ENCODE measurements around the gene SIDT2.

Gene SIDT2

DNA sequence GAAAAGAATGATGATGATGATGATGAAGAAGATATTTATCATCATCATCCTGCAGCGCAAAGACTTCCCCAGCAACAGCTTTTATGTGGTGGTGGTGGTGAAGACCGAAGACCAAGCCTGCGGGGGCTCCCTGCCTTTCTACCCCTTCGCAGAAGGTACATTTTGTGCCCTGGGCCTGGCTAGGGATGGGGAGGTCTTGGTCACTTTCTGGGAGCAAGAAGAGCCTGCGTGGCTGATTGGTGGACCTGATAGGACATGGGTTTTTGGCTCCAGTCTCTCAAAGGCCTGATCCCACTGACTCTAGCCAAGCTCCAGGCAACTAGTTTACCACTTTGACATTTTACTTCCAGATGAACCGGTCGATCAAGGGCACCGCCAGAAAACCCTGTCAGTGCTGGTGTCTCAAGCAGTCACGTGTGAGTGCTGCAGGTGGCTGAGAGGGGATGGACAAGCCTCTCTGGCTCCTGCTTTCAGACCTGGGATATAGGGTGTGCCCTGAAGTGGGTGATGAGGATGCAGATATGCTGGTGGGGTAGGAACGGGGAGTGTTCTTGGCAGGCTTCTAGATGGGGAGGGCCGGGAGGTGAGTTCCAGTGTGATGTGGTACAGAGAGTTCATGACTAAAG lies 5.3 kb downstream of the SIDT2 start:
- H3K4me1 ChIP-seq (ENCODE audit: insufficient read depth, low read length), result peaks cover 23% of the 10 kb centered on the region
- no peak overlapping the region for H3K27ac ChIP-seq (ENCODE audit: low read depth, low read length)
- H3K4me3 ChIP-seq (ENCODE audit: low read depth in 1 of 2, low read length in 2 of 2), result no peak overlapping the region
- no peaks in the 10 kb centered on the region for H3K27me3 ChIP-seq (ENCODE audit: control insufficient read depth in 1 of 2, insufficient read depth in 2 of 2, low read length in 2 of 2)
- no peak overlapping the region for H3K9ac ChIP-seq (ENCODE audit: low read length)
- peaks cover 51% of the 10 kb centered on the region for H3K36me3 ChIP-seq (ENCODE audit: insufficient read depth, low read length)
- no peaks in the 10 kb centered on the region for H3K9me3 ChIP-seq (ENCODE audit: low read length)

DNA sequence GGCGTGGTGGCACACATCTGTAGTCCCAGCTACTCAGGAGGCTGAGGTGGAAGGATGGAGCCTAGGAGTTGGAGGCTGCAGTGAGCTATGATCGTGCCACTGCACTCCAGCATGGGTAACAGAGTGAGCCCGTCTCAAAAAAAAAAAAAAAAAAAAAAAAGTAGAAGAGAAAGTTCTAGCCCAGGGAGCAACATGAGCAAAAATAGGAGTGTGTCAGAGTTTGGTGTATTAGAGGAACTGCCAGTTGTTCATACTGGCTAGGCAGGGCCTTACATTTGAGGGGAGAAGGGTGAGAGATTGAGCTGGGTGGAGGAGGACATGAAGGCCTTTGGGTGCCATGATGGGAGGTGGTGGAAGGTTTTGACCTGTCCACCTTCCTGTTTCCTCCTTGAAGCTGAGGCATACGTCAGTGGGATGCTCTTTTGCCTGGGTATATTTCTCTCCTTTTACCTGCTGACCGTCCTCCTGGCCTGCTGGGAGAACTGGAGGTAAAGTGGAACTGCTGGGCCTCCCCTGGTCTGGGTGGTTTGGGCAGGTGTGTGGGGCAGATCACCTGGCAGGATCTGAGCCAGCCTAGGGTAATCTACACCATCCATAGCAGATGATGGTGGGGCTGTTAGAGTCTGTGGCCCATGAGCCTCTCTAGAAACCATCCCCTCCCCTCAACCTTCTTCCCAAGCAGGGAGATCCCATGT lies 7.3 kb downstream of the SIDT2 start:
- Histone ChIP-seq H3K27me3 (ENCODE audit: control insufficient read depth in 1 of 2, insufficient read depth in 2 of 2, low read length in 2 of 2) (no peaks in the 10 kb centered on the region), H3K27ac (ENCODE audit: low read depth, low read length) (no peak overlapping the region), H3K4me1 (ENCODE audit: insufficient read depth, low read length) (peaks cover 9% of the 10 kb centered on the region), H3K9me3 (ENCODE audit: low read length) (no peaks in the 10 kb centered on the region), H3K36me3 (ENCODE audit: insufficient read depth, low read length) (peaks cover 71% of the 10 kb centered on the region), H3K9ac (ENCODE audit: low read length) (no peak overlapping the region), H3K4me3 (ENCODE audit: low read depth in 1 of 2, low read length in 2 of 2) (no peak overlapping the region)

DNA sequence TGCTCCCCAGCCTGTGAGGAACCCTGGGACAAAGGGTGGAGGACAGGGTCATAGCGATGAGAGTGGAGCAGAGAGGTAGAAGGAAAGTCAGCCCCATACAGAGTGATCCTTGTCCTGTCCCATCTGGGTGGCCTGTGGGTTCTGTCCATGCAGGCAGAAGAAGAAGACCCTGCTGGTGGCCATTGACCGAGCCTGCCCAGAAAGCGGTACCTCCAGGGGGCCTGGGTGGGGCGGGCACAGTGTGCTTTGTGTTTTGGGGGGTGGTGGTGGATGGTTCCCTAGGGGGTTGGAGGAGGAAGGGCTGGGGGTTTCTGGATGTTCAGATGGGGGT lies 7.9 kb downstream of the SIDT2 start:
- peaks cover 72% of the 10 kb centered on the region for H3K36me3 ChIP-seq (ENCODE audit: insufficient read depth, low read length)

DNA sequence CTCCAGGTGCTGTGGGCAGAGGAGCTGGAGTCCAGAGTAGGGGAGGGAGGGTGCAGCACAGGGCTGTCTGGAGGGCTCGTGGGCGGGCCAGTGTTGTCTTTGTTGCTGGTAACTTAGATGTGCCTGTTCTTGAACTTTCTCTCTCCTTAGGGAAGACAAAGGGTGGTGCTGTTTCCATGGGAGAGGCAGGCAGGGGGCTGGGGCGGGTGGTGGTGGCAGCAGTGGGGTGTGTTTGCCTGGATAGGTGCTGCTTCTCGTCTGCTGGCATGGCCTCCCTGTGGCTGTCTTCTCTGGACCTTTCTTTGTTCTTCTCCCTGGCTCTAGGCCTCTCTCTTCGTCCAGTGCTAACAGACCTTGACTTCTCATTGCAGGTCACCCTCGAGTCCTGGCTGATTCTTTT lies 8.5 kb downstream of the SIDT2 start:
- H3K9ac ChIP-seq (ENCODE audit: low read length), result no peak overlapping the region
- H3K27me3 ChIP-seq (ENCODE audit: control insufficient read depth in 1 of 2, insufficient read depth in 2 of 2, low read length in 2 of 2), result no peaks in the 10 kb centered on the region
- H3K27ac ChIP-seq (ENCODE audit: low read depth, low read length), result no peak overlapping the region
- peaks cover 73% of the 10 kb centered on the region for H3K36me3 ChIP-seq (ENCODE audit: insufficient read depth, low read length)
- no peak overlapping the region for H3K4me3 ChIP-seq (ENCODE audit: low read depth in 1 of 2, low read length in 2 of 2)
- H3K4me1 ChIP-seq (ENCODE audit: insufficient read depth, low read length), result no peaks in the 10 kb centered on the region
- no peaks in the 10 kb centered on the region for H3K9me3 ChIP-seq (ENCODE audit: low read length)

More for the DNA sequence above, 7.9 kb downstream of the SIDT2 start:
- Histone ChIP-seq H3K4me1 (ENCODE audit: insufficient read depth, low read length) (peaks cover 5% of the 10 kb centered on the region), H3K27me3 (ENCODE audit: control insufficient read depth in 1 of 2, insufficient read depth in 2 of 2, low read length in 2 of 2) (no peaks in the 10 kb centered on the region), H3K27ac (ENCODE audit: low read depth, low read length) (no peak overlapping the region), H3K9ac (ENCODE audit: low read length) (no peak overlapping the region), H3K4me3 (ENCODE audit: low read depth in 1 of 2, low read length in 2 of 2) (no peak overlapping the region), H3K9me3 (ENCODE audit: low read length) (no peaks in the 10 kb centered on the region)

DNA sequence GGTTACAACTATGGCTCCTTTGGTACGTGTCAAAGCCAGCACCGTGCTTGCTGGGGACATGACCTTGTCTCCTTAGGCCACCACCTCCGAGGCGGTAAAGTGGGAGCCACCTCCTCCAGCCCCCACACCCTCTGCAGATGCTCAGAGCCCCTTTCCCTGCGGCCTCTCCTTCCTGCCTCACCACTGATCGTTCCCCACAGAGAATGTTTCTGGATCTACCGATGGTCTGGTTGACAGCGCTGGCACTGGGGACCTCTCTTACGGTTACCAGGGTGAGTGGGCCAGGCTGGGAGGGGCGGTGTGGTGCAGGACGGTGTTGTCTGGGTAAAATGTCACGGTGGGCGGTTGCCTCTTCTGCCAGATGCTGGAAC lies 8.9 kb downstream of the SIDT2 start:
- no peaks in the 10 kb centered on the region for H3K27me3 ChIP-seq (ENCODE audit: control insufficient read depth in 1 of 2, insufficient read depth in 2 of 2, low read length in 2 of 2)
- H3K4me1 ChIP-seq (ENCODE audit: insufficient read depth, low read length), result no peaks in the 10 kb centered on the region
- H3K4me3 ChIP-seq (ENCODE audit: low read depth in 1 of 2, low read length in 2 of 2), result no peak overlapping the region
- no peaks in the 10 kb centered on the region for H3K9me3 ChIP-seq (ENCODE audit: low read length)
- no peak overlapping the region for H3K9ac ChIP-seq (ENCODE audit: low read length)
- H3K36me3 ChIP-seq (ENCODE audit: insufficient read depth, low read length), result peaks cover 73% of the 10 kb centered on the region
- H3K27ac ChIP-seq (ENCODE audit: low read depth, low read length), result no peak overlapping the region

DNA sequence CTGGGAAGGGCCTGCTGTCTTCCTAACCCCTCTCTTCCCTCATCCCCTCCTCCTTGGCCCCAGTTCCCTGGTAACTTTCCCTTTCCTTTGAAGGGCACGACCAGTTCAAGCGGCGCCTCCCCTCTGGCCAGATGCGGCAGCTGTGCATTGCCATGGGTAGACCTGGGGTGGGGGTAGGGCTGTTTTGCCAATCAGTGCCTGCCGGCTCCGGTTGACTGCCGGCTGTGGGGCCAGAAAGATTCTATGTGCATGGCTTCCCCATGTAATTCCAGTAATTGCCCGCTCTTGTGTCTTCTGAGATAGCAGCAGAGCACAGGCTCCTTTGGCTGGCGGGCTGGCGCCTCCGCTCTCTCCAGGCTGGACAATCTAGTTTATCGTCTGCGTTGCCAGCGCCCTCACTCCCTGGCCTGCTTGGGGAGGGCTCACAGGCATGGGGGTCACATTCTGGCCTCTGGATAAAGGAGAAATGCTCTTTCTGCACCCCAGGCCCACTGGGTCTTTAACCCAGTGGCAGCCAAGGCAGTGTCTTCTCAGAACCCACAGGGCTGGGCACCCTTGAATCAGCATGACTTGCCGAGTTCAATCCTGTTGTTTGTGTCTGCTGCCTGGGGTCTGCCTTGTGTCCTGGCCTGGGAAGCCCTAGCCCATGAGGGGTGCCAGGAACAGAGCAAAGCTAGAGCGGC lies 9.4 kb downstream of the SIDT2 start:
- Histone ChIP-seq H3K9me3 (ENCODE audit: low read length) (no peaks in the 10 kb centered on the region), H3K27me3 (ENCODE audit: control insufficient read depth in 1 of 2, insufficient read depth in 2 of 2, low read length in 2 of 2) (no peaks in the 10 kb centered on the region), H3K4me3 (ENCODE audit: low read depth in 1 of 2, low read length in 2 of 2) (no peak overlapping the region), H3K27ac (ENCODE audit: low read depth, low read length) (peak overlapping the region; percentile 63), H3K9ac (ENCODE audit: low read length) (no peak overlapping the region), H3K36me3 (ENCODE audit: insufficient read depth, low read length) (peaks cover 74% of the 10 kb centered on the region), H3K4me1 (ENCODE audit: insufficient read depth, low read length) (no peaks in the 10 kb centered on the region)

DNA sequence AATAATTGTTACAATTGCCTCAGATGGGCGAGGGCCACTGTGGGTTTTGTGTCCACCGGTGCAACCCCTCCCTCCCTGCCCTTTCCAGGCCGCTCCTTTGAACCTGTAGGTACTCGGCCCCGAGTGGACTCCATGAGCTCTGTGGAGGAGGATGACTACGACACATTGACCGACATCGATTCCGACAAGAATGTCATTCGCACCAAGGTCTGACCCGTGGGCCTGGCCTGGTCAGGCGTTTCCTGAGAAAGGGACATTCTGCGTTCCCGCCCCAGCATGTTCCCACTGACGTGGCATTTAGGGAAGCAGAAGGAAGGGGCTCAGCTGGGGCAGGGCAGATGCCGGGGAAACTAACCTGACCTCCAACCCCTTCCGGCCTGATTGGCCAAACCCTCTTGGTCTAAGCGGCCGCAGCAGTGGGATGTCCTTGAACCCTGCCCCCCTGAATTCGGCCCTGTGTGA lies 10.1 kb downstream of the SIDT2 start:
- no peaks in the 10 kb centered on the region for H3K27me3 ChIP-seq (ENCODE audit: control insufficient read depth in 1 of 2, insufficient read depth in 2 of 2, low read length in 2 of 2)
- H3K9ac ChIP-seq (ENCODE audit: low read length), result no peak overlapping the region
- H3K9me3 ChIP-seq (ENCODE audit: low read length), result no peaks in the 10 kb centered on the region
- peaks cover 79% of the 10 kb centered on the region for H3K36me3 ChIP-seq (ENCODE audit: insufficient read depth, low read length)
- no peak overlapping the region for H3K4me3 ChIP-seq (ENCODE audit: low read depth in 1 of 2, low read length in 2 of 2)
- no peak overlapping the region for H3K27ac ChIP-seq (ENCODE audit: low read depth, low read length)
- no peaks in the 10 kb centered on the region for H3K4me1 ChIP-seq (ENCODE audit: insufficient read depth, low read length)

DNA sequence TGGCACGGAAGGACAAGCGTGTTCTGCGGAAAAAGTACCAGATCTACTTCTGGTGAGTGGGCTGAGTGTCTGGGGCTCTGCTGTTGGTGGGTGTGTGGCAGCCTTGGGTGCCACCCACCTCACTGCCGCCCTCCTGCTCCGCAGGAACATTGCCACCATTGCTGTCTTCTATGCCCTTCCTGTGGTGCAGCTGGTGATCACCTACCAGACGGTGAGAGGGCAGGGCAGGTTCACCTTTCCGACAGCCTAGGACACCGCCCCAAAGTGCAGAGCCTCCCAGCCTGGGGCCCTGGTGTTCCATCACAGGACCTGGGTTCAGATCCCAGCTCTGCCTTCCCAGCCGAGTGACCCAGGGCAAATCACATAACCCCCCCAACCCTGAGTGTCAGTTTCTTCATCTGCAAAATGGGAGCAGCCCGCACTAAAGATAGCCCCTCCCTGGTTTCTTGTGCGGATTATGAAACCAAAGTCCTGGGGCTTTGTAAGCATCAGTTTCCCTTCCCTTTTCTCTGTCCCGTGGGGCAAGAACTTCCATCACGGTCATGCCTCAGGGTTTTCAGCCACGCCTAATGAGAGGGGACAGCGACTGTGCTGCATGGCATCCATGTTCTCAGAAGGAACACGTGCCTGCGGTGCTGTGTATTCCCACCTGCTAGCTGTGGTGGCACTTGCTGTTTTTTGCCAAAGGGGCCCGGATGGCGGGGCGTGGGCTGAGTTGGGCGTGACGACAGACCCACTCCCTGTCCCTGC lies 10.8 kb downstream of the SIDT2 start:
- Histone ChIP-seq H3K27ac (ENCODE audit: low read depth, low read length) (peak overlapping the region; percentile 4), H3K36me3 (ENCODE audit: insufficient read depth, low read length) (peaks cover 71% of the 10 kb centered on the region), H3K9me3 (ENCODE audit: low read length) (no peaks in the 10 kb centered on the region), H3K9ac (ENCODE audit: low read length) (no peak overlapping the region), H3K27me3 (ENCODE audit: control insufficient read depth in 1 of 2, insufficient read depth in 2 of 2, low read length in 2 of 2) (no peaks in the 10 kb centered on the region), H3K4me1 (ENCODE audit: insufficient read depth, low read length) (no peaks in the 10 kb centered on the region), H3K4me3 (ENCODE audit: low read depth in 1 of 2, low read length in 2 of 2) (no peak overlapping the region)

DNA sequence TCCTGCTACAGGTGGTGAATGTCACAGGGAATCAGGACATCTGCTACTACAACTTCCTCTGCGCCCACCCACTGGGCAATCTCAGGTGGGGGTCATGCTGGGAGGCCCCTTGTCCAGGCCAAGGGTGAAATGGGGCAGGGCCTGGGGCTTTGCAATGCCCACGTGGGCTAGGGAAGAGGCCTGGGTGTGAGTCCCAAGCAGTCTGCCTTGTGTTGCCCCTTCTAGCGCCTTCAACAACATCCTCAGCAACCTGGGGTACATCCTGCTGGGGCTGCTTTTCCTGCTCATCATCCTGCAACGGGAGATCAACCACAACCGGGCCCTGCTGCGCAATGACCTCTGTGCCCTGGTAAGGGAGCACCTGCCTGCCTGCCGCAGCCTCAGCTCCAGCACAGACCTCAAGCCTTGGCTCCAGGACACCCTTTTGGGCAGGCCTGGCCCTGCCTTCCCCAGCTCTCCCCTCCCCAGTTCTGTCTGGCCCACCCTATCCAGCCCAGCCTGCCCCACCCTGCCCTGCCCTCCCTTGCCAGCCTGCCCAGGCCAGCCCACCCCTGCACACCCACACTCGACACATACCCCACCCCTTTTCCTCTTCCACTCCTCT lies 11.5 kb downstream of the SIDT2 start:
- no peaks in the 10 kb centered on the region for H3K27me3 ChIP-seq (ENCODE audit: control insufficient read depth in 1 of 2, insufficient read depth in 2 of 2, low read length in 2 of 2)
- H3K27ac ChIP-seq (ENCODE audit: low read depth, low read length), result peak overlapping the region; percentile 4
- H3K9me3 ChIP-seq (ENCODE audit: low read length), result no peaks in the 10 kb centered on the region
- H3K4me3 ChIP-seq (ENCODE audit: low read depth in 1 of 2, low read length in 2 of 2), result no peak overlapping the region
- peaks cover 69% of the 10 kb centered on the region for H3K36me3 ChIP-seq (ENCODE audit: insufficient read depth, low read length)
- no peaks in the 10 kb centered on the region for H3K4me1 ChIP-seq (ENCODE audit: insufficient read depth, low read length)
- no peak overlapping the region for H3K9ac ChIP-seq (ENCODE audit: low read length)

DNA sequence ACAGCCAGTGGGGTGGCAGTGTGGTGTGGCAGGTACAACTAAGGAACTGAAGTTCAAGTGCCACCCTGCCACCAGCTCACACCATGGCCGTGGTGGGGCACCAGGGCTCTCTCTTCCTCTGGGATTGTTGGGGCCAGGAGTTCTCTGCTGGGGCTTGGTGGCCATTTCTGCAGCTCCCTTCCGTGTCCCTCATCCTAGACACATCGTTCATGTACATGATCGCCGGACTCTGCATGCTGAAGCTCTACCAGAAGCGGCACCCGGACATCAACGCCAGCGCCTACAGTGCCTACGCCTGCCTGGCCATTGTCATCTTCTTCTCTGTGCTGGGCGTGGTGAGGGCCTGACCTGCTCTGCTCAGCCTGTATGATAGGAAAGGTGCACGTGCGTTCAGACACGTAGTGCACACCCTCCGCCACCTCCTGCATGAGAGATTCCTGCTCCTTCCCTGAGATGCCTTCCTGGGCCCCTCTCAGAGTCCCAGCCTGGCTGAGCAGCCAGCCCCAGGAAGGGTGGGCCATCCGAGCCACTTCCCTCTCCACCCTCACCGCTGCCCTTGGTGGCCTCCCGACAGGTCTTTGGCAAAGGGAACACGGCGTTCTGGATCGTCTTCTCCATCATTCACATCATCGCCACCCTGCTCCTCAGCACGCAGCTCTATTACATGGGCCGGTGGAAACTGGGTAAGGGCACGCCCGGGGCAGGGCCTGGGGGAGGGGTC lies 13.3 kb downstream of the SIDT2 start:
- H3K27me3 ChIP-seq (ENCODE audit: control insufficient read depth in 1 of 2, insufficient read depth in 2 of 2, low read length in 2 of 2), result no peaks in the 10 kb centered on the region
- H3K9me3 ChIP-seq (ENCODE audit: low read length), result no peaks in the 10 kb centered on the region
- no peak overlapping the region for H3K27ac ChIP-seq (ENCODE audit: low read depth, low read length)
- H3K9ac ChIP-seq (ENCODE audit: low read length), result no peak overlapping the region
- H3K36me3 ChIP-seq (ENCODE audit: insufficient read depth, low read length), result peaks cover 69% of the 10 kb centered on the region
- no peak overlapping the region for H3K4me3 ChIP-seq (ENCODE audit: low read depth in 1 of 2, low read length in 2 of 2)
- no peaks in the 10 kb centered on the region for H3K4me1 ChIP-seq (ENCODE audit: insufficient read depth, low read length)
